ENCODE data around the gene DIS3L2.

- TF ChIP-seq CTCF (conservative IDR thresholded peaks at IDR 0.05; ENCODE audit: low read length) (peak; percentile 66), EZH2phosphoT487 (IDR thresholded peaks at IDR 0.05; ENCODE audit: borderline replicate concordance) (no peak)
Measured at GRCh38 chr2:231925303-231926179, 36.0 kb upstream of the DIS3L2 start.
